ENCODE results near the gene EFCAB8.

DNA sequence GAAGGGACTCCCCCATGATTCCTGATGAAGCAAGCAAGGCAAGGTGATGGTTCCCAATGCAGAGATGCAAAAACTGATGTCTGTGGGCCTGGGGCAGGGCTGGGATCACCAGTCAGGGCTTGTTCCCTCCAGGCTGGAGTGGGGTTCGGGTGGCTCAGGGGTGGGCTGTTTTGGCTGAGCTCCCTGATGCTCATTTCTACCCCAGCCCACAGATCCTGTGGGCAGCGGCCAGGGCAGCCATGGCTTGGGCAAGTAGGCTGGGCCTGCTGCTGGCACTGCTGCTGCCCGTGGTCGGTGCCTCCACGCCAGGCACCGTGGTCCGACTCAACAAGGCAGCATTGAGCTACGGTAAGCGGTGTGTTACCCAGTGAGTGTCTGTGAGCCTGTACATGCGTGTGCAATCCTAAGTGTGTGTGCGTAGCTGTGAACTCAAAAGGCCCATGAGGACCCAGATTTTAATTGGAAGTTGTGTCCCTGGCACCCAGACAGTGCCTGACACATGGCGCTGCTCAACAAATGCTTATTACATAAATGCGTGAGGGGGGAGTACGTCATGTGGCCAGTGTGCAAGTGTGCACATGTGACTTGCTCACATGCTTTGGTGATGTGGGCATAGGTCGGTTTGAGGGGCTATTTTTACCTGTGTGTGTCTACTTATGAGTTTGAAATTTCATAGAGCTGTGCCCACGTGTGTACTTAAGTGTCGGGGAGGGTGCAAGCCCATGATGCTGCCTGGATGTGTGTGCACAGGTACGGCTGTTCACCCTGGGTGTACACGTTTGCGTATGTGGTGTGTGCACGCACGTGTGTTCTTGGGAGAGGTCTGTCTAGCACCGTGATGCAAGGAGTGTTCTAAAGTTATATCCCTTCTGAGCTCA, 149.9 kb downstream of the EFCAB8 start:
- no peak for TF ChIP-seq EZH2 (IDR thresholded peaks at IDR 0.05; ENCODE audit: insufficient read depth, low read length)
- TF ChIP-seq, protein P1, sequence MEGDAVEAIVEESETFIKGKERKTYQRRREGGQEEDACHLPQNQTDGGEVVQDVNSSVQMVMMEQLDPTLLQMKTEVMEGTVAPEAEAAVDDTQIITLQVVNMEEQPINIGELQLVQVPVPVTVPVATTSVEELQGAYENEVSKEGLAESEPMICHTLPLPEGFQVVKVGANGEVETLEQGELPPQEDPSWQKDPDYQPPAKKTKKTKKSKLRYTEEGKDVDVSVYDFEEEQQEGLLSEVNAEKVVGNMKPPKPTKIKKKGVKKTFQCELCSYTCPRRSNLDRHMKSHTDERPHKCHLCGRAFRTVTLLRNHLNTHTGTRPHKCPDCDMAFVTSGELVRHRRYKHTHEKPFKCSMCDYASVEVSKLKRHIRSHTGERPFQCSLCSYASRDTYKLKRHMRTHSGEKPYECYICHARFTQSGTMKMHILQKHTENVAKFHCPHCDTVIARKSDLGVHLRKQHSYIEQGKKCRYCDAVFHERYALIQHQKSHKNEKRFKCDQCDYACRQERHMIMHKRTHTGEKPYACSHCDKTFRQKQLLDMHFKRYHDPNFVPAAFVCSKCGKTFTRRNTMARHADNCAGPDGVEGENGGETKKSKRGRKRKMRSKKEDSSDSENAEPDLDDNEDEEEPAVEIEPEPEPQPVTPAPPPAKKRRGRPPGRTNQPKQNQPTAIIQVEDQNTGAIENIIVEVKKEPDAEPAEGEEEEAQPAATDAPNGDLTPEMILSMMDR (IDR thresholded peaks at IDR 0.05; ENCODE audit: insufficient read depth, low read depth, low read length) = no peak

Measured in astrocyte (in vitro differentiated cells and primary cell).